ENCODE measurements around the gene CFAP99.

- TF ChIP-seq SP1 (IDR thresholded peaks at IDR 0.05) (no peak), BHLHE40 (IDR thresholded peaks at IDR 0.05; ENCODE audit: borderline replicate concordance) (no peak), SUZ12 (IDR thresholded peaks at IDR 0.05) (no peak), FOXK2 (IDR thresholded peaks at IDR 0.05) (no peak), ZNF384 (IDR thresholded peaks at IDR 0.05) (no peak), ARNT (IDR thresholded peaks at IDR 0.05) (no peak), HDGF (IDR thresholded peaks at IDR 0.05; ENCODE audit: borderline replicate concordance) (no peak), FOXM1 (IDR thresholded peaks at IDR 0.05; ENCODE audit: borderline replicate concordance) (no peak), L3MBTL2 (conservative IDR thresholded peaks at IDR 0.05) (no peak), LEF1 (IDR thresholded peaks at IDR 0.05; ENCODE audit: borderline replicate concordance) (no peak), FOXA1 (IDR thresholded peaks at IDR 0.05) (no peak), CTBP1 (IDR thresholded peaks at IDR 0.05; ENCODE audit: borderline replicate concordance) (no peak)
Observed at GRCh38 chr4:2497931-2498330, 79.2 kb downstream of the CFAP99 start.

Data from HEK293T (cell line).